Myocyte (in vitro differentiated cells): ENCODE results near the gene AGK. TPM values are rescaled to one million over a fixed set of nuclear protein-coding genes. Genes with fewer than 3 reads are reported as not detected.
A peak's percentile ranks its signal among the peaks of the same experiment; 100 is the strongest.
"Not testable (repeated sequence)": the region's sequence is repeated elsewhere in the genome, so short reads cannot be mapped to it uniquely, and the experiment has no call there.

Source experiments
- DNase-seq: peaks from one replicate; pipeline ENCODE4 v3.0.0-alpha.2; 2012; ENCODE audit warnings: low read depth
- total RNA-seq: library from RNA; depleted of rRNA; stranded (reverse); fragments of >200 nt; gene quantifications from 2 replicates; pipeline ENCODE4 v1.2.3, GENCODE V29; 2014

The AGK gene
- total RNA-seq, 1 donor from 2014 or later, result 31.0 TPM

GRCh38 chr7:141641876-141642275, 90.7 kb downstream of the AGK start:
- DNase-seq, result no peak

- no peak for DNase-seq
Observed at GRCh38 chr7:141645188-141645587, 94.0 kb downstream of the AGK start.

GRCh38 chr7:141646826-141647480, 95.7 kb downstream of the AGK start:
- DNase-seq, result no peak

- DNase-seq, result not testable (repeated sequence)
Observed at GRCh38 chr7:141647701-141648100, 96.5 kb downstream of the AGK start.

DNA sequence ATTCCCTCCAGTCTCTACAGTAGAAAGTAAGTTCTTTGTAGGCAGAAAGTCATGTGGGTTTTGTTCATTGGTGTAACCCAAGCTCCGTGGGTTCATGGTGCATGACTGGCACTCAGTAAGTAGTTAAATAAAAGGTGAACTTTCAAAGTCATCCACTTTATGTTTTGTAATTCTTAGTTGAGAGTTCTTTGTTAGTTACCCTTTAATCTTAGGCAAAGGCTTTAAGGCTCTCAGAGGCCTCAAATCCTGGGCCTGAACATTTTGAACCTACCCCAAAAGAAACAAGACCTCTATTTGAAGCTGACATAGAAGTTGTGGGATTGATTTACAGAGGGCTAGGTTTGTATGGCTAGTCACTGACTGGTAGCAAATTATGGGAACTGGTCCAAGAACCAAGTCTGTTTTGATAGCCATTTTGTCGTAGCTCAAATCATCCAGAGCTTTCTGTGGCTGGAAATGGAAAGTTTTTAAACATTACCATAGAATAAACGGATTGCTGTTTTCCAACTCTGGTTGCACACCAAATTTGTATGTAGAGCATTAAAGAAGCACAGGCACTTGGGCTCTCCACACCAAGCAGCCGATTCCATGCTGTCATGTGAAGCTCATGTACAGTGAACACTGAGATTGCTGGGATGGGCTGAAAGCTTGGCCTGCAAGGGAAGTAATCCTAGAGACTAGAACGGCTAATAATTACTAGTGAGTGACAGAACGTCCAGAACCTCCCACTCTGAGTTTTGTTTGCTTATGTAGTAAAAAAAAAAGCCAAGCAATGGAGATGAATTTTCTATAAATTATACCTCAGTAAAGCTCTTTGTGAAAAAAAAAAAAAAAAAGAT, 97.3 kb downstream of the AGK start:
- no peak for DNase-seq

DNA sequence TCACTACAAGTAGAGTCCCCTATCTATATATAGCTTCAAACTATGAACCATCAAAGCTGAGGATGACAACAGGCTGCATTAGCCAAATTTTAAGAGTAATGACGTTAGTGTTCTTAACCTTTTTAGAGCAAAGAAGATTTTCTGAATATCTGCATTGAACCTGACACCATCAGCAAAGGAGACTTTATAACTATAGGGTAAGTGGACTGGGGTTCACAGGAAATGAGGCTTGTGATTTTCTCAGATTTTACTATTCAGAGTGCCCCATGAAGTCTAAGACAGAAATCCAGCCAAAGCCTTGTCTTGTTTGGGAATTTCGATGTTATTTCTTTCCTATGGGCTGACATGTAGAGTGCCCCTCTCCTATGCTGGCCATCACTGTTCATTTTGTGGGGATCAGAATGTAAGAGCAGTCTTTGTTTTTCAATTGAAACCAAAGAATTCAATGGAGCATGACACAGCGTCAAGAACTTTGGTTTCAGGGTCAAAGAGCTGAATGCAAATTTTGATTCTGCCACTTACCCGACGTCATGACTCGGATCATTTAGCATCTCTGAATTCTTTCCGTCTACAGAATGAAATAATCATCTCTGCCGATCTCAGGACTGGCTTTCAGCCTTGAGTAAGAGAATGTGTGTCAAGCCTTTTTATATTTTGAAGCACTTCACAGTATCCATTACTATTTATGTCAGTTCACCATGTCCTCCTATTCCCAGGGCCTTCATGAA, 98.1 kb downstream of the AGK start:
- DNase-seq, result no peak

DNA sequence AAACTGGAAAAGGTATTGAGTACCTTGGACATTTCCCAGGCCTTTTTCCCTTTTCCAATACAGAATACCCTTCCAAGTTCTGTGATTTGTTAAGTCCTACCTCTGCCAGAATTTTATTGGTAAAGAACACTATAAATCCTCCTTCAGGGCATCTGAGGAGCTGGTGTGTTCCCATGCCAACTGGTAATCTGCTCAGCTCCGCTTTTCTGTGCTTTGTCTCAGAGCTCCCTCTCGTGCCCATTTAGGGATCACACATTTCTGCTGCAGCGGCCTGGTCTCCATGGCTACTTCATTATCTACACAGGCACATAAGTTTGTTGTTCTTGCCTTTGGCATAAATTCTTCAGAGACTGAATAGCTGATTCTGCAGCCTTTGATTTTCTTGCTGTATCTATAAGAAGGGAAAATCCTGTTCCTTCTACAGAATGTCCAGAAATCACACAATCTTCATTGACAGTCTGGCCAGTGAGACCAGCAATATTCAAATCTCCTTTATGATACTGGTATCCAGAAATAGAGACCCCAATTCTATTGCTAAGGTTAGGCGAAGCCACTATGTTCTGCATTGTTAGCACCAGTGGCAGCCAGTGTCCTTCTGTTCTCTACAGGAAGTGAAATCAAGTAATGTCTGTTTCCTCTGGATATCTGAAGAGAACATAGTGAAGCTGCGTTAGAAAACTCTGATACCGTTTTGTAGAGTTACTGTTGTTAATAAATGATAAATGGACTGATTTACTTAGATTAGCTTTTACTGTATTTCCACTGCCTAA, 98.8 kb downstream of the AGK start:
- peak; percentile 88 for DNase-seq

DNA sequence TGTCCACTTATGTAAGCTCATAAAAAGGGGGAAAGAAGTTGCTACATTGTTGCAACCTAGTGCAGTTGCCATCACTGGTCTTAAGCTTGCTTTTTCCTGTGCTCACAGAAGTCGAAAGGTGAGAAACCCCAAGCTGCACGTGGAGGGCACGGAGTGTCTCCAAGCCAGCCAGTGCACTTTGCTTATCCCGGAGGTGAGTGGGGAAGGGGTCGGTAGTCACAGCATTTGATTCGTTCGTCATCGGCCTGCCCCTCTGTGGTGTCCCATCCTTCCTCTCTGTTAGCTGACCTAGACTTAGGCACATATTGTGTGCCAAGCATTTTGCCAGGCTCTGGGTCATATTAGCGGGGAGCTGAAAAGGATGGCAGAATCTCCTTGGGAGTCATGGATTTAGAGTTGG, 100.2 kb downstream of the AGK start:
- DNase-seq, result no peak

GRCh38 chr7:141652691-141653090, 101.5 kb downstream of the AGK start:
- DNase-seq, result no peak

DNA sequence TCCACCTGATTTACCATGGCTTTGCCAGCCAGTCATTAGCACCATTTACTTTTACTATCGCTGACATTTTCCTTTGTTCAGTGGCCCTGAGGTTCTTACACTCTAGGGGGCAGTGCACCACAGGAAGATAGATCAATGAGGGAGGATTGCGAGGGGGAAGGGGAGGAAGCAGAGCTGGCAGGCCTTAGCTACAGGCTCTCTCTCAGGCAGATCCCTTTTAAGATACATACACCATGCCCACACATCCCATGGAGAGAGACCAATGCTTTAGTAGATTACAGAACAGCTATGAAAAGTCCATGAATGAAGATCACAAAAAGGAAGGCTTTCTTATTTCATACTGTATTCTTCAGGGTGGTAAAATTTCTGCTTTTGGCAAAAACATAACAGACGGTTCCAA, 103.3 kb downstream of the AGK start:
- peak; percentile 71 for DNase-seq

DNA sequence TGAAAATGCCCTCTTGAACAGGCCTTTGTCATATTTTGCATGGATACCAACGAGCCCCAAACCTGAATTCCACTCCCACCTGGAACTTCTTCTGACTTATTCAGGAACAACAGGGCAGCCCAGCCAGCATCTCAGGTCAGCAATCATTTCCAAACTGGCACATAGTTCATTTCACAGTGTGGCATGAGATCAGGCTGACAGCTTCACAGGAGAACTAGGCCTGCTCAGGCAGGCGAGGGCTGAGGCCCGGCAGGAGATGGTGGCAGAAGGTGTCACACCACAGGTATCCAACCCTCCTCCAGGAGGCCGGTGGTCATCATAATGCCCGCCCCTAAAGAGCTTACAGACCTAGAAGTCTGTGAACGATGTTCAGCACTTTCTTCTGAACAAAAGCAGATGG, 108.3 kb downstream of the AGK start:
- no peak for DNase-seq

DNA sequence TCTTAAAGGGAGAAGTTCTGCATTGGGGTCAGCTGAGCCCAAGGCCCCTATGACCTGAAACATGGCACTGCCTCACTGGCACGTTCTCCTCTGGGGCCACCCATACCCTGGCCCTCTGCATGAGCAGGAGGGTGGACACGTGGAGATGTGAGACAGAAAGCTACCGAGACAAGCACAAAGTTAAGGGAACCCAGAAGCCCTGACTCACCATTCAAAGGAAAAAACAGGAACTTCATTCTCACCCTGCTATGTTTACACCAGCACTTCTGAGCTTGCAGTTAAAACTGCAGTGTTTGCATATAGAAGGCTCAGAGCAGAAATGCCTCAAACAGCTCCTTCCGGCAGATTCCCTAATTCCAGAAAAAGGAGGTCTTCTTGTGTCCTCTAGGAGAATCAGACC, 109.0 kb downstream of the AGK start:
- no peak for DNase-seq

DNA sequence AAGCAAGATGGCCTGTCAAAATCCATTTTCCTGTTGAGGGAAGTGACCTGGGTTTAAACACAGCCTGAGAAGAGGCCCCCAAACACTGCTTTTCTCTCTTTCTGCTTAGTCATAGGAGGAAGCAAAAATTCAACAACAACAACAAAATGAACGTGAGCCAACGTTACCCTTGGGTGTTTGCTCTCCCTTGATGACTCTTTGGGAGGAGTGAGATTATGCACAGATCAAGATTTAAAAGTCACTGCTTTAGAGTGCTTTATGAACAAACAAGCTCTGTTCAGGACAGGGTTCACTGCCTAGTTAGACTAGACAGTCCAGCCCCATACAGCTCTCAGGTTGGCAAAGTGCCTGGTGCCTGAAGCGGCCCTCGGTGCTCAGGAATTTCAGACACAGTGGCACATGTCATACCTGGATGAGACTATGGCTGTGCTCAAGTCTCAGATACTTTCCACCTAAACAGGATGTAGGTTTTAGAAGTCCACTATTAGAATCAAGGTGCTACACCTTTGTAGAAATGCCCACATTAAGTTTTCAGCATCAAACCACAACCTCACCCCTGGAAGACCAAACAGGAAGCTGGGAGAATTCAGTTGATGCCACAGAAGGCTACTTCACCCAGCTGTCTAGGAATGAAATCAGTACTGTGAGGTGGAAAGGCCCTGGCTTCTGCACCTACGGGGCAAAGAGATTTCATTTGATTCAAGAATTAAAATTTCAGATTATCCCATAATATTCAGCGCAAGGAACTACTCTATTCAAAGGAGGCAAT, 112.1 kb downstream of the AGK start:
- no peak for DNase-seq

- DNase-seq, result no peak
Observed at GRCh38 chr7:141664450-141664849, 113.2 kb downstream of the AGK start.

DNA sequence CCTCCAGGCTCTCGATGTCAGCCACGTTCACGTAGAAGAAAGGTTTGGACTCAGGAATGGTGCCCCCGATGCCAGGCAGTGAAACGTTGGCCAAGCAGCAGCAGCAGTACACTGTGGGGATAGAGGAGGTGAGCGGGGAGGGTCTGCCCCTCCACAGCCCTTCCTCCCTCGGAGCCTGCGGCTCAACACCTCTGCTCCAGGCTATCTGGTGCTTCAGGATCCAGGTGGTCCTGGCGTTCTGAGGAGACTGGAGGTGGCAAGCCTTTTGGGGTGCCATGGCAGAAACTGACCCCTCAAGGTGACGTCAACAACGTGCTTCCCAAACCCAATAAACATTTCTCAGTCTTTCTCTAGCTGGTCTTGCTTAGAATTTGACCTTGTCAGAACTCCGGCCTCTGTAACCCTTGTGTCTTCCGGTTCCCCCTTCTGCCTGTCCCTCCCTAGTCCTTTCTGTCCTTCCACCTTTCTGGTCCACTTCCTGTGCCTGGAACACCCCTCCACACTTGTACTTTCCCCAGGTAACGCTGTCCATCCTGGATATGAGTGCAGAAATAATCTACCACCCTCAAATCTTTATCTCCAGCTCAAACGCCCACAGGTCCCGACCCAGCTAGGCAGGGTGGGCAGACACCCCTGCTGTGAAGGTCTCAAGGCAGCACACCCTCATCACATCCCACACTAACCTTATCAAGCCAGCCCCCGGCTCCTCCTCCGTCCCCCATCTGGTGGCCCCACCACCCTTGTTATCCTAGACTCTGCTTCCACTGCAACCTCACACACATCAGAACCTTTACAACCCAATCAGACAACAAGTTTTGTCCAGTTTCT, 114.2 kb downstream of the AGK start:
- no peak for DNase-seq

DNA sequence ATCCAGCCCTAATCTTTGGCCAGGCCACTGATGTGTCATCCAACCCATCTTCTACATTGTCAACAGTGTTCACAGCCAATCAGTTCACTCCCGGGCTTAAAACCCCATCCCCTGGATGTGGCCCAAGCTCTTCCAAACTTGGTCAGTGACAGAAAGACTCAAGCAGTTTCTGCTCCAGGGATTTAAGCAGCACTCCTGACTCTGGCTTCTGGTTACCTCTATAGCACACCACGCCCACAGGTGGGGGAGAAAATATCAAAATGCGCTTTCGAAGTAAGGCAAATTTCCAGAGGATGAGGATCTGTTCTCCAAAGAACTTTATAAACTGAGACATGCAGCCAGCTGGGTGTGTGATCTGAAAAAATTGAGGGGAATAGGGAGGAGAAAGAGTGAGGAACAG, 114.9 kb downstream of the AGK start:
- DNase-seq, result no peak

DNA sequence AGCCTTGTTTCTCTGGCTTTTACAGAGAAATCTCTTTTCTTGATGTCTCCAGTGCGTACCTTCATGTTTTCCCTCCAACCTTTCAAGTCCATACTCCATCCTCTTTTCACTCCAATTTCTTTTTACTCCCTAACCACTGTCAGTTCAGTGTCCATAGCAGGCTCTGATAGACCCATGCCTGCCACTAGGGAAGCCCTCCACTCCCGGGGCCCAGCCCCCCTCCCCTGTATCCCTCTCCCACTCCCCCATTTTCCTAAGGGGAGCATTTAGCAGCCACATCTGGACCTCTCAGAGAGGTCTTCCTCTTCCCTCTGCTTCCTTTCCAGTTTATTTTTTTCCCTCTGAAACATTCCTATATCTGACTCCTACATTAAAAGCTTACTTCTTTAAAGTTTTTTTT, 117.6 kb downstream of the AGK start:
- no peak for DNase-seq

GRCh38 chr7:141671705-141672496, 120.7 kb downstream of the AGK start:
- DNase-seq, result no peak

DNA sequence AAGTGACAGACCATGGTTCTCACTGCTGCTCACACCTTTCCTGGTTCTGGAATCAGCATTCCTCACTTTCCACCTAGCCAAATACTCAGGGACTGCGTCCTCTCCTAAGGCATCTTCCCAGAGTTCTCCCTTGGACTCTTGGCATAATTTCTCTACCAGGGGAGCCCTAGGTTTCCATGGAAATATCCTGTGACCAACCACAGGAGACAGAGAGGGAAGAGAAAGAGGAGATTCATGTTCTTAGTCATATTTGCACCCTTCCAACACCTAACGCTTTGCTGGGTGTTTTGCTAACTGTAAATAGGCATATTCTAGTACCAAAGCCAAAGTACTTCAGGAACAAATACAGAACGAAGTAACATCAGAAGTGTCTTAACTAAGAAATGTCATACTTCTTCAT, 122.1 kb downstream of the AGK start:
- DNase-seq, result no peak
